WI38 (cell line): Measurements from ENCODE around the gene RANGRF.

ENCODE experiments used
- H3K4me3 ChIP-seq: 2 replicates; pipeline ENCODE4 v1.5.1; 2011; ENCODE audit warnings: low read depth, mild to moderate bottlenecking, control low read depth, low read length
- TF ChIP-seq, protein P1 (sequence below): IDR thresholded peaks from 2 replicates; pipeline ENCODE4 v1.5.1; 2012; ENCODE audit warnings: low read depth, mild to moderate bottlenecking, control low read depth, low read length

The RANGRF gene

DNA sequence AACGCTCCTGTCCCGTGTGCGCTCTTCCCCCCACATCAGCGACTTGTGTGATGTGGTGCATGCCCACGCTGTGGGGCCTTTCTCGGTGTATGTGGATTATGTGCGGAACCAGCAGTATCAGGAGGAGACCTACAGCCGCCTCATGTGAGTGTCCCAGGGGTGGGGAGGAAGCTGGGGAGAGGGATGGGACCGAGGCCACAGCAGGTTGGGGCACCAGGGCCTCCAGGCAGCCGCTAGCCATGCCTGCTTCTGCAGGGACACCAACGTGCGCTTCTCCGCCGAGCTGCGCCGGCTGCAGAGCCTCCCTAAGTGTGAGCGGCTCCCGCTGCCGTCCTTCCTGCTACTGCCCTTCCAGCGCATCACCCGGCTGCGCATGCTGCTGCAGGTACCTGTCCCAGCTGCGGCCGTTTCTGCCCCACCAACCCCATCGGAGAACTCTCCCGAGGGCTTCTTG is 27.3 kb downstream of the RANGRF start:
- TF ChIP-seq, protein P1, sequence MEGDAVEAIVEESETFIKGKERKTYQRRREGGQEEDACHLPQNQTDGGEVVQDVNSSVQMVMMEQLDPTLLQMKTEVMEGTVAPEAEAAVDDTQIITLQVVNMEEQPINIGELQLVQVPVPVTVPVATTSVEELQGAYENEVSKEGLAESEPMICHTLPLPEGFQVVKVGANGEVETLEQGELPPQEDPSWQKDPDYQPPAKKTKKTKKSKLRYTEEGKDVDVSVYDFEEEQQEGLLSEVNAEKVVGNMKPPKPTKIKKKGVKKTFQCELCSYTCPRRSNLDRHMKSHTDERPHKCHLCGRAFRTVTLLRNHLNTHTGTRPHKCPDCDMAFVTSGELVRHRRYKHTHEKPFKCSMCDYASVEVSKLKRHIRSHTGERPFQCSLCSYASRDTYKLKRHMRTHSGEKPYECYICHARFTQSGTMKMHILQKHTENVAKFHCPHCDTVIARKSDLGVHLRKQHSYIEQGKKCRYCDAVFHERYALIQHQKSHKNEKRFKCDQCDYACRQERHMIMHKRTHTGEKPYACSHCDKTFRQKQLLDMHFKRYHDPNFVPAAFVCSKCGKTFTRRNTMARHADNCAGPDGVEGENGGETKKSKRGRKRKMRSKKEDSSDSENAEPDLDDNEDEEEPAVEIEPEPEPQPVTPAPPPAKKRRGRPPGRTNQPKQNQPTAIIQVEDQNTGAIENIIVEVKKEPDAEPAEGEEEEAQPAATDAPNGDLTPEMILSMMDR = no peak
- H3K4me3 ChIP-seq = no peak overlapping the region

GRCh38 chr17:8318010-8318935 is 29.8 kb downstream of the RANGRF start:
- TF ChIP-seq, protein P1 = no peak

DNA sequence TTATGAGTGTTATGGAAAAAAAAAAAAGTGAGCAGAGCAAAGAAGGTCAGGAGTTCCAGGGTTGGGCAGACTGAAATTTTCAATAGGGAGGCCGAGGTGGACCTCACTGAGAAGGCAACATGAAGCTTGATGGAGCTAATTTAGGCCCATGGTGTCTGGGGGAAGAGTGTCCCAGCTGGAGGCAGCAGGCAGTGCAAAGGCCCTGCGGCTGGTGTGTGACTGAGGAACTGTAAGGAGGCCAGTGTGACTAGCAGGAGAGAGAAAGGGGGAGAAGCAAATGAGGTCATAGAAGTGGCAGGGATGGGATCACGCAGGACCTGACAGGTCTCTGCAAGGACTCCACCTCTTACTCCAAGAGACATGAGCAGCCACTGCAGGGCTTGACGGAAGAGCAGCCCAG is 31.8 kb downstream of the RANGRF start:
- no peak overlapping the region for H3K4me3 ChIP-seq
- TF ChIP-seq, protein P1 = no peak

More at GRCh38 chr17:8318010-8318935, 29.8 kb downstream of the RANGRF start:
- H3K4me3 ChIP-seq = no peak overlapping the region

DNA sequence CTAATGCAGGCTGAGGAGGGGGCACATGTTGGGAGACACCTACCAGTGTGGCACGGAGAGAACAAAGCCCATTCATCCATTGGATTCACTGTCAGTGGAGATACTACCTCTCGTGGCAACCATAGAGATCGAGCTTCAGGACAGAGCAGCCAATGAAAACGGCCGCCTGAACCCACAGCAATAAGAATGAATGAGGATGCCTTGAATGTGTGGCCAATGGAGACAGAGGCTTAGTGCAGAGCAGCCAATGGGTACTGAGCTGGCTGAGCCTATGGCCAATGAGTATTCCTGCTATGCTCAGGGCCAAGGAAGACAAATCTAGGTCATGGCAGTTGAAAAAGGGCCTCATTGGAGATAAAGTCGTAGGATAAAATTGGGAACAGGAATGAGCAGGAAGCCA is 32.5 kb downstream of the RANGRF start:
- TF ChIP-seq, protein P1 = no peak
- H3K4me3 ChIP-seq = no peak overlapping the region

GRCh38 chr17:8322061-8322460 is 33.6 kb downstream of the RANGRF start:
- no peak overlapping the region for H3K4me3 ChIP-seq
- TF ChIP-seq, protein P1 = no peak

DNA sequence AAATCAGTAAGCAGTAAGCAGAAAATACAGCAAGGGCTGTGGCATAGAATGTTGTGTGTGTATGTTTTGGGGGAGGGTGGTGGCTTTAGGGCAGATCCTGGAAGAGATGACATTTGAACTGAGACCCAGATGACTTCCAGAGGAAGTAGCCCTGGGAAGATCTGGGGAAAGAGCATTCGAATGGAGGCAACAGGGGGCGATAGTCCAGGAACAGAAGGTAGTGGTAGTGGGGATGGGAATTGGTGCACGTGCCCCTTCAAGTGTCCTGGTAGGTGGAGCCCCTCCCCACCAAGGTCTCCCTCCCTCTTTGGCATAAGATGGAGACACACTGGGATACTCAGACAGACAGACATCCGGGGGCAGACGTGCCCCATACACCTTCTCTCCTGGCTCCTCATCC is 35.7 kb downstream of the RANGRF start:
- TF ChIP-seq, protein P1 = no peak
- H3K4me3 ChIP-seq = no peak overlapping the region

DNA sequence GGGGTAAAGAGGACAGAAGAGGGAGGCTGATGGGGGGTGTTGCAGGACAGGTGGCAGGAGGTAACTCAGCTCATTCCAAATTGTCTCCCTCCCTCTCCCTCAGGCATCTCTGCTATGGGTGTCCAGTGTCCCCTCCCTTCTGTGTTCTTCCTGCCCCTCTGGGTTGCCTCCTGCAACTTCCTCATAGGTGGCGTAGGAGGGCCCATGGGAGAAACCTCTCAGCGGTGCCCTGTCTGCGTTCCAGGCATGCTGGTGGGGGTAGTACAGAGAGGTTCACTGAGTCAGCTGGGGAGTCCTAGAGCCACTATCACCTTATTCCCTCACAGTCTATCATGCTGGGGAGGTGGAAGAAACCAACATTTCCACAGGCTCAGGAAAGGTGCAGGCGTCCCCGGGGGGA is 36.5 kb downstream of the RANGRF start:
- H3K4me3 ChIP-seq = no peak overlapping the region
- TF ChIP-seq, protein P1 = no peak
